ENCODE measurements around the gene NRXN3. TPM values are rescaled to one million over a fixed set of nuclear protein-coding genes. Genes with fewer than 3 reads are reported as not detected.

NRXN3 gene
- total RNA-seq, 1 donor from 2014 or later = 18.0 TPM

GRCh38 chr14:79704041-79704807 is 1534.1 kb downstream of the NRXN3 start:
- FAIRE-seq (no peak), DNase-seq (ENCODE audit: low read depth) (no peak)
- H3K4me1 ChIP-seq (ENCODE audit: insufficient read depth, low read length) = peaks cover 7% of the 10 kb centered on the region
- H3K4me3 ChIP-seq (ENCODE audit: insufficient read depth, low read depth, low read length) = no peak overlapping the region
- H3K9me3 ChIP-seq (ENCODE audit: insufficient read depth, low read depth, low read length) = no peaks in the 10 kb centered on the region
- no peak overlapping the region for H3K4me2 ChIP-seq (ENCODE audit: low read length)
- H4K20me1 ChIP-seq (ENCODE audit: insufficient read depth, low read length) = no peaks in the 10 kb centered on the region
- Mint-ChIP-seq H3K4me1 (ENCODE audit: low read depth, unreplicated experiment) (peaks cover 15% of the 10 kb centered on the region), H3K9me3 (ENCODE audit: unreplicated experiment) (peaks cover 2% of the 10 kb centered on the region), H3K27me3 (ENCODE audit: low read depth, unreplicated experiment) (no peaks in the 10 kb centered on the region), H3K4me3 (ENCODE audit: unreplicated experiment) (no peak overlapping the region), H3K27ac (ENCODE audit: unreplicated experiment) (no peak overlapping the region), H3K36me3 (ENCODE audit: low read depth, unreplicated experiment) (no peaks in the 10 kb centered on the region)
- TF ChIP-seq CTCF (IDR thresholded peaks at IDR 0.05; ENCODE audit: insufficient read depth, low read depth, low read length) = no peak
- no peak for TF ChIP-seq EZH2 (IDR thresholded peaks at IDR 0.05; ENCODE audit: insufficient read depth, low read length)
- H2AFZ ChIP-seq (ENCODE audit: low read depth, low read length) = no peak overlapping the region
- H3K79me2 ChIP-seq (ENCODE audit: insufficient read depth, low read length) = no peaks in the 10 kb centered on the region
- no peaks in the 10 kb centered on the region for H3K27me3 ChIP-seq (ENCODE audit: insufficient read depth, low read length)
- no peak overlapping the region for H3K27ac ChIP-seq (ENCODE audit: low read depth, low read length)
- H3K36me3 ChIP-seq (ENCODE audit: insufficient read depth, low read length) = no peaks in the 10 kb centered on the region
- no peak overlapping the region for H3K9ac ChIP-seq (ENCODE audit: low read length)

GRCh38 chr14:79705126-79705894 is 1535.1 kb downstream of the NRXN3 start:
- Mint-ChIP-seq H3K9me3 (ENCODE audit: unreplicated experiment) (peaks cover 2% of the 10 kb centered on the region), H3K4me3 (ENCODE audit: unreplicated experiment) (no peak overlapping the region), H3K27ac (ENCODE audit: unreplicated experiment) (no peak overlapping the region), H3K36me3 (ENCODE audit: low read depth, unreplicated experiment) (no peaks in the 10 kb centered on the region), H3K27me3 (ENCODE audit: low read depth, unreplicated experiment) (no peaks in the 10 kb centered on the region), H3K4me1 (ENCODE audit: low read depth, unreplicated experiment) (peaks cover 20% of the 10 kb centered on the region)
- H2AFZ ChIP-seq (ENCODE audit: low read depth, low read length) = no peak overlapping the region
- FAIRE-seq (no peak), DNase-seq (ENCODE audit: low read depth) (no peak)
- no peaks in the 10 kb centered on the region for H3K36me3 ChIP-seq (ENCODE audit: insufficient read depth, low read length)
- H3K4me1 ChIP-seq (ENCODE audit: insufficient read depth, low read length) = peaks cover 10% of the 10 kb centered on the region
- no peaks in the 10 kb centered on the region for H3K27me3 ChIP-seq (ENCODE audit: insufficient read depth, low read length)
- no peaks in the 10 kb centered on the region for H3K9me3 ChIP-seq (ENCODE audit: insufficient read depth, low read depth, low read length)
- H3K4me2 ChIP-seq (ENCODE audit: low read length) = no peak overlapping the region
- no peaks in the 10 kb centered on the region for H4K20me1 ChIP-seq (ENCODE audit: insufficient read depth, low read length)
- H3K9ac ChIP-seq (ENCODE audit: low read length) = no peak overlapping the region
- no peak for TF ChIP-seq CTCF (IDR thresholded peaks at IDR 0.05; ENCODE audit: insufficient read depth, low read depth, low read length)
- no peak for TF ChIP-seq EZH2 (IDR thresholded peaks at IDR 0.05; ENCODE audit: insufficient read depth, low read length)
- no peaks in the 10 kb centered on the region for H3K79me2 ChIP-seq (ENCODE audit: insufficient read depth, low read length)
- H3K27ac ChIP-seq (ENCODE audit: low read depth, low read length) = no peak overlapping the region
- no peak overlapping the region for H3K4me3 ChIP-seq (ENCODE audit: insufficient read depth, low read depth, low read length)

Measured in astrocyte (in vitro differentiated cells and primary cell).